Mucosa of rectum (tissue), 2 donors: ENCODE data around the gene PFKFB2.

Source experiments
- H3K27ac ChIP-seq, 2 donors: one replicate each; pipeline ENCODE4 v1.7.0; 2013; ENCODE audit warnings: inconsistent platforms in 2 of 2, low read depth in 2 of 2, low read length in 2 of 2
- H3K27me3 ChIP-seq, 2 donors: one replicate each; pipeline ENCODE4 v1.7.0; 2013; ENCODE audit warnings: low read length in 2 of 2; ENCODE audit not compliant: control insufficient read depth in 2 of 2, insufficient read depth in 2 of 2
- H3K36me3 ChIP-seq, 2 donors: one replicate each; pipeline ENCODE4 v1.7.0; 2013; ENCODE audit warnings: low read length in 2 of 2; ENCODE audit not compliant: control insufficient read depth in 2 of 2, insufficient read depth in 2 of 2
- H3K4me1 ChIP-seq, 2 donors: one replicate each; pipeline ENCODE4 v1.7.0; 2013; ENCODE audit warnings: low read length in 2 of 2, mild to moderate bottlenecking in 1 of 2; ENCODE audit not compliant: control insufficient read depth in 2 of 2, insufficient read depth in 2 of 2
- H3K4me3 ChIP-seq, 2 donors: one replicate each; pipeline ENCODE4 v1.7.0; 2013; ENCODE audit warnings: low read length in 2 of 2
- H3K9ac ChIP-seq, 2 donors: one replicate each; pipeline ENCODE4 v1.7.0; 2013; ENCODE audit warnings: low read length in 2 of 2, low read depth in 1 of 2, mild to moderate bottlenecking in 1 of 2
- H3K9me3 ChIP-seq, 2 donors: one replicate each; pipeline ENCODE4 v1.7.0; 2013; ENCODE audit warnings: low read length in 2 of 2; ENCODE audit not compliant: control insufficient read depth in 2 of 2
- donor health status: healthy.
- donor health status: Normal muscosa, but diverticular disease.

Gene PFKFB2

GRCh38 chr1:207014728-207015127, 38.3 kb upstream of the PFKFB2 start:
- Histone ChIP-seq H3K4me1 (peaks cover 0 to 11% of the 10 kb centered on the region in 2 donors), H3K27me3 (no peaks in the 10 kb centered on the region), H3K36me3 (no peaks in the 10 kb centered on the region), H3K9ac (no peak overlapping the region), H3K4me3 (no peak overlapping the region), H3K9me3 (no peaks in the 10 kb centered on the region), H3K27ac (no peak overlapping the region)

- Histone ChIP-seq H3K27me3 (no peaks in the 10 kb centered on the region), H3K9ac (no peak overlapping the region)
These were observed 37.3 kb upstream of the PFKFB2 start for GRCh38 chr1:207015791-207016190.

GRCh38 chr1:207017615-207018559, 35.2 kb upstream of the PFKFB2 start:
- Histone ChIP-seq H3K4me1 (peaks cover 6 to 14% of the 10 kb centered on the region in 2 donors), H3K4me3 (no peak overlapping the region), H3K27me3 (no peaks in the 10 kb centered on the region), H3K9ac (no peak overlapping the region), H3K27ac (no peak overlapping the region), H3K36me3 (peaks cover 0 to 12% of the 10 kb centered on the region in 2 donors), H3K9me3 (no peaks in the 10 kb centered on the region)

More at GRCh38 chr1:207015791-207016190, 37.3 kb upstream of the PFKFB2 start:
- H3K4me1 ChIP-seq, result peaks cover 6 to 10% of the 10 kb centered on the region in 2 donors
- H3K9me3 ChIP-seq, result no peaks in the 10 kb centered on the region
- no peak overlapping the region for H3K27ac ChIP-seq
- H3K4me3 ChIP-seq, result no peak overlapping the region
- no peaks in the 10 kb centered on the region for H3K36me3 ChIP-seq

- H3K9ac ChIP-seq, result no peak overlapping the region
- no peak overlapping the region for H3K4me3 ChIP-seq
- H3K27me3 ChIP-seq, result no peaks in the 10 kb centered on the region
- H3K27ac ChIP-seq, result no peak overlapping the region
- H3K4me1 ChIP-seq, result peaks cover 6 to 14% of the 10 kb centered on the region in 2 donors
- no peaks in the 10 kb centered on the region for H3K9me3 ChIP-seq
- peaks cover 0 to 12% of the 10 kb centered on the region in 2 donors for H3K36me3 ChIP-seq
These were observed 34.4 kb upstream of the PFKFB2 start for GRCh38 chr1:207018707-207019106.

GRCh38 chr1:207019161-207019560, 33.9 kb upstream of the PFKFB2 start:
- Histone ChIP-seq H3K9me3 (no peaks in the 10 kb centered on the region), H3K4me3 (no peak overlapping the region), H3K36me3 (peaks cover 2 to 14% of the 10 kb centered on the region in 2 donors), H3K4me1 (peaks cover 6 to 15% of the 10 kb centered on the region in 2 donors), H3K27ac (no peak overlapping the region), H3K9ac (no peak overlapping the region), H3K27me3 (no peaks in the 10 kb centered on the region)

GRCh38 chr1:207019661-207020060, 33.4 kb upstream of the PFKFB2 start:
- H3K4me3 ChIP-seq, result no peak overlapping the region
- peaks cover 6 to 20% of the 10 kb centered on the region in 2 donors for H3K4me1 ChIP-seq
- no peaks in the 10 kb centered on the region for H3K9me3 ChIP-seq
- H3K9ac ChIP-seq, result no peak overlapping the region
- no peaks in the 10 kb centered on the region for H3K27me3 ChIP-seq
- no peak overlapping the region for H3K27ac ChIP-seq
- peaks cover 5 to 18% of the 10 kb centered on the region in 2 donors for H3K36me3 ChIP-seq

GRCh38 chr1:207020065-207020708, 32.9 kb upstream of the PFKFB2 start:
- H3K27me3 ChIP-seq, result no peaks in the 10 kb centered on the region
- no peaks in the 10 kb centered on the region for H3K9me3 ChIP-seq
- H3K4me1 ChIP-seq, result peaks cover 6 to 24% of the 10 kb centered on the region in 2 donors
- no peak overlapping the region for H3K9ac ChIP-seq
- H3K4me3 ChIP-seq, result no peak overlapping the region
- peaks cover 5 to 18% of the 10 kb centered on the region in 2 donors for H3K36me3 ChIP-seq
- H3K27ac ChIP-seq, result peak overlapping the region in 1 of 2 donors; percentile 9

- no peak overlapping the region for H3K4me3 ChIP-seq
- no peak overlapping the region for H3K9ac ChIP-seq
- no peak overlapping the region for H3K27ac ChIP-seq
- no peaks in the 10 kb centered on the region for H3K27me3 ChIP-seq
- H3K4me1 ChIP-seq, result peaks cover 6 to 28% of the 10 kb centered on the region in 2 donors
- peaks cover 5 to 18% of the 10 kb centered on the region in 2 donors for H3K36me3 ChIP-seq
- H3K9me3 ChIP-seq, result no peaks in the 10 kb centered on the region
These were observed 32.4 kb upstream of the PFKFB2 start for GRCh38 chr1:207020709-207021107.

- no peak overlapping the region for H3K4me3 ChIP-seq
- no peak overlapping the region for H3K9ac ChIP-seq
- no peak overlapping the region for H3K27ac ChIP-seq
- no peaks in the 10 kb centered on the region for H3K9me3 ChIP-seq
- H3K27me3 ChIP-seq, result no peaks in the 10 kb centered on the region
- peaks cover 6 to 34% of the 10 kb centered on the region in 2 donors for H3K4me1 ChIP-seq
- peaks cover 5 to 18% of the 10 kb centered on the region in 2 donors for H3K36me3 ChIP-seq
These were observed 31.8 kb upstream of the PFKFB2 start for GRCh38 chr1:207021139-207021861.
